Suppressor macrophage treated with lipopolysaccharide for 1 hour (primary cell): Measurements from ENCODE around the gene NDUFB7.
"Not testable (repeated sequence)": the region's sequence is repeated elsewhere in the genome, so short reads cannot be mapped to it uniquely, and the experiment has no call there.

Experiments
- DNase-seq, 3 donors: peaks; one replicate each; pipeline ENCODE4 v3.0.0-alpha.2; 2020 to 2022

Gene NDUFB7

GRCh38 chr19:14570864-14571527 lies 870 bp downstream of the NDUFB7 start:
- no peak for DNase-seq

- DNase-seq = no peak
Measured at GRCh38 chr19:14567079-14567478, 4.8 kb downstream of the NDUFB7 start.

- no peak for DNase-seq
Measured at GRCh38 chr19:14566712-14567077, 5.2 kb downstream of the NDUFB7 start.

GRCh38 chr19:14565765-14566711 lies 5.8 kb downstream of the NDUFB7 start:
- DNase-seq = no peak

DNA sequence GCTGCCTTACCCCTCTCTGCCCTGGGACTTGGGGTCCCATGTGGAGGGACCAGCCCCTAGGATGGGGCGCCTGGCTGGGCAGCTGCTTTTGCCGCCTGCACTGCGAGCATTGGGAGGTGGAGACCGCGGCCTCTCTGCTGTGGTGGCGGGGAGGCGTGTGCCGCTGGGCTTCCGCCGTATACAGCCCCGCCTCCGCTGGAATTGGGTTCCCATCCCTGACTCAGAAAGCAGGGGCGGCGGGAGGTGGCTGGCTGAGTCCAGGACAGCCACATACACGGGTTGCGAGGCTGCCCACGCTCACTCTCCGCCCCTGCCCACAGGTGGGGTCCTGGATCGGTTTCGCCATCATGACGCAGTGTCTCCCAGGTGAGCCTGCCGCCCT lies 6.6 kb downstream of the NDUFB7 start:
- DNase-seq = no peak

- DNase-seq = not testable (repeated sequence)
Measured at GRCh38 chr19:14564652-14565297, 7.1 kb downstream of the NDUFB7 start.

- peak; percentile 26 to 71 (median 51) for DNase-seq
Measured at GRCh38 chr19:14563989-14564651, 7.7 kb downstream of the NDUFB7 start.

DNA sequence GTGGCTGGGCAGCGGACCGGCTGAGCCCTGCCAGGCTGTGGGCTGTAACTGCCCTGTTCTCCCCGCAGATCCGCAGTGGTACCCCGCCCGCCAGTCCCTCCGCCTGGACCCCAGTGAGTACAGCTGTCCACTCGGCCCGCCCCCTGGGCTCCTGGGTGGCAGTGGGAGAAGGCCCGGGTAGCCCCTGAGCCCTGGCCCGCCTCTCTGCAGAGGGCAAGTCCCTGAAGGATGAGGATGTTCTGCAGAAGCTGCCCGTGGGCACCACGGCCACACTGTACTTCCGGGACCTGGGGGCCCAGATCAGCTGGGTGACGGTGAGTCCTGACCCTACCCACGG lies 8.3 kb downstream of the NDUFB7 start:
- no peak for DNase-seq

GRCh38 chr19:14562660-14563589 lies 8.9 kb downstream of the NDUFB7 start:
- no peak for DNase-seq

- DNase-seq = no peak
Measured at GRCh38 chr19:14561847-14562351, 10.0 kb downstream of the NDUFB7 start.

GRCh38 chr19:14561249-14561648 lies 10.6 kb downstream of the NDUFB7 start:
- no peak for DNase-seq

DNA sequence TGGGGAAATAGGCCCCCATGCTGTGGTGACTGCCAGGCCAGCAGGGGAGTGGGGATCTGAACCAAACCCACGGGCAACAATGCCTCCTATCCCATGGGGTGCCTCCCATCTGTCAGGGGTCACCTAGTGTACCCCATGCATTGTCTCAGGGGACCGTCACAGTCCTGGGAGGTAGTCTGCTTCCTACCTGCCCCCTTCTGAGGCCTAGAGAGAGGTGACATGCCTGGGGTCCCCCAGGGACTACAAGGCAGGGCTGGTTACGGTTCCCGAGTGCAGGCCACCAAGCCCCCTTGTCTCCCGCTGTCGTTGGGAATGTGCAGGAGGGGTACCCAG lies 11.1 kb downstream of the NDUFB7 start:
- no peak for DNase-seq

- no peak for DNase-seq
Measured at GRCh38 chr19:14559916-14560775, 11.7 kb downstream of the NDUFB7 start.

GRCh38 chr19:14558370-14559066 lies 13.3 kb downstream of the NDUFB7 start:
- no peak for DNase-seq

GRCh38 chr19:14556662-14557188 lies 15.1 kb downstream of the NDUFB7 start:
- peak; percentile 87 to 95 (median 91) for DNase-seq

DNA sequence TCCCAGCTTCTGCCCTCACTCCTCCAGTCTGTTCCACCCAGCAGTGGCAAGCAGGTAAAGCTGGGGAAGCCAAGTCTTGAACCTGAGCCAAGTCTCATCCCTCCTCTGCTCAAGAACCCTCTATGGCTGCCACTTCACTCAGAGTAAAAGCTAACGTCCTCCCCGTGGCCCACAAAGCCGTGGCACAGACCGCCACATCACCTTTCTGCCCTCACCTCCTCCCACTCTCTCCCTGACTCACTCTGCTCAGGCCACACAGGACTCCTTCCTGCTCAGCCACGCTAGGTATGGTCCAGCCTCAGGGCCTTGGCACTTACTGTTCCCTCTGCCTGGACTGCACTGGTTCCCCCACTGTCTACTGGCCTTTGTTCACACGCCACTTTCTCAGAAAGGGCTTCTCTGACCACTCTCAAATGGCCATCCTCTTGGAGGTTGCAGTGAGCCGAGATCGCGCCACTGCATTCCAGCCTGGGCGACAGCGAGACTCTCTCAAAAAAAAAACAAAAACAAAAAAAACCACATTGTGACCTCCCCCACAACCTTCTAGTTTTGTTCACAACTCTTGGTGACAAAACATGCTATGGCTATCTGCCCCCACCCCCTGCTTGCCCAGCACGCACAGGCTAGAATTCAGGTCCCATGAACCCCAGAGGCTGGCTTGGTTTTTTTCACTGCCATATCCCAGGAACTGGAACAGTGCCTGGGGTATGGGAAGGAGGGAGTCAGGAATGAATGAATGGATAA lies 15.8 kb downstream of the NDUFB7 start:
- DNase-seq = no peak

GRCh38 chr19:14554382-14554812 lies 17.5 kb downstream of the NDUFB7 start:
- DNase-seq = no peak

GRCh38 chr19:14553939-14554243 lies 18.0 kb downstream of the NDUFB7 start:
- DNase-seq = no peak
